ENCODE data around the gene FOXO1. TPM values are rescaled to one million over a fixed set of nuclear protein-coding genes. Genes with fewer than 3 reads are reported as not detected.

Gene FOXO1
- total RNA-seq, 1 donor from 2014 or later = 13.2 TPM

DNA sequence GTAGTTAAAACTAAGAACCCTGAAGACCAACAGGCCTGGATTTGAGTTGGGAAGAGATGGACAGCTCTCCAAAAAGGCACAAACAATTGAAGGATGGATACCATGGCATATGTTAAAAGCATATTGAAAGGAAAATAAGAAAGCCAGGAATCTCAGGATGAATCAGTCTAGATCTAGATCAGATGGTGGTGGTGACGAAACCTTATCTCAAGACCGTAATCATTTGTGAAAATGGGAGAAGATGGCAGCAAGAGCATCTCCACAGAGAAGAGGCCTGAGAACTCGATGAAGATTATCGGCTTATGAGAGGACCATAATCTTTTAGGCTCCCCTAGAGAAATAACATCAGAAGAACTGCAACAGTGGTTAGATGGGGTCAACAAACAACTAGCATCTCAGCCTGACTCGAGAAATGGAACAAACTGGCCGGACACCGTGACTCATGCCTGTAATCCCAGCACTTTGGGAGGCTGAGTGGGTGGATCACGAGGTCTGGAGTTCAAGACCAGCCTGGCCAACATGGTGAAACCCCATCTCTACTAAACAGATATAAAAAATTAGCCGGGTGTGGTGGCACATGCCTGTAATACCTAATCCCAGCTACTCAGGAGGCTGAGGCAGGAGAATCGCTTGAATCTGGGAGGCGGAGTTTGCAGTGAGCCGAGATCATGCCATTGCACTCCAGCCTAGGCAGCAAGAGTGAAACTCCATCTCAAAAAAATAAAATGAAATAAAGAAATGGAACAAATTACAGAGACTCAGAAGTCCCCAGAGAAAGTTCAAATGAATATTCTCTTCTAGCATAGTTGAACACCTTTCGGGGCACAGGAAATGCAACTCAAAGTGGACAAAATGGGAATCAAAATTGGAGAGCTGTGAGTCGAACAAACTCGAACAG, 47.6 kb downstream of the FOXO1 start:
- Histone ChIP-seq H3K4me3 (no peak overlapping the region), H3K4me1 (peaks cover 81% of the 10 kb centered on the region), H3K27ac (replicated peaks) (no peak overlapping the region), H3K27me3 (ENCODE audit: low read depth) (no peaks in the 10 kb centered on the region), H3K9me3 (replicated peaks) (no peaks in the 10 kb centered on the region), H3K36me3 (no peaks in the 10 kb centered on the region)
- DNase-seq = no peak
- no peak for TF ChIP-seq CTCF (IDR thresholded peaks at IDR 0.05; ENCODE audit: borderline replicate concordance)
- intact Hi-C loops (cut with micrococcal nuclease) = no loop called here

DNA sequence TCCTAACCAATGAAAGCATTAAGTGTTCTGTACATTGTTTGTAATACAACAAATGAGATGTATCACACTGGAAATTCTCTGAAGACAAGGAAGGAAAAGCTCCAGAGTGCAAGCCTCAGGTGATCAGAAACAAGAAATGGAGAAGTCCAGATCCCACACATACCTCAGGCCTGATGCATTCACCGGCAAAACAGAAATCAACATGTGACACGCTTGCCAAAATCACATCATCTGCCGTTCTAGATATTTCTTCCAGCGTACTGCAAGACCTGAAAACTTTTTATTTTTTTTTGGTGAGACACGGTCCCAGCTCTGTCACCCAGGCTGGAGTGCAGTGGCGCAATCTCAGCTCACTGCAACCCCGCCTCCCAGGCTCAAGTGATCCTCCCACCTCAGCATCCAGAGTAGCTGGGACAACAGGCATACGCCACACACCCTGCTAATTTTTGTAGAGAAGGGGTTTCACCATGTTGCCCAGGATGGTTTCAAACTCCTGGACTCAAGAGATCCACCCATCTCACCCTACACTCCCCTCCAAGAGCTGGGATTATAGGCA, 48.6 kb downstream of the FOXO1 start:
- no peak overlapping the region for H3K27ac ChIP-seq (replicated peaks)
- no peak for DNase-seq
- no peaks in the 10 kb centered on the region for H3K36me3 ChIP-seq
- H3K9me3 ChIP-seq (replicated peaks) = no peaks in the 10 kb centered on the region
- intact Hi-C loops (cut with micrococcal nuclease) = no loop called here
- peaks cover 81% of the 10 kb centered on the region for H3K4me1 ChIP-seq
- no peaks in the 10 kb centered on the region for H3K27me3 ChIP-seq (ENCODE audit: low read depth)
- H3K4me3 ChIP-seq = no peak overlapping the region
- TF ChIP-seq CTCF (IDR thresholded peaks at IDR 0.05; ENCODE audit: borderline replicate concordance) = no peak

DNA sequence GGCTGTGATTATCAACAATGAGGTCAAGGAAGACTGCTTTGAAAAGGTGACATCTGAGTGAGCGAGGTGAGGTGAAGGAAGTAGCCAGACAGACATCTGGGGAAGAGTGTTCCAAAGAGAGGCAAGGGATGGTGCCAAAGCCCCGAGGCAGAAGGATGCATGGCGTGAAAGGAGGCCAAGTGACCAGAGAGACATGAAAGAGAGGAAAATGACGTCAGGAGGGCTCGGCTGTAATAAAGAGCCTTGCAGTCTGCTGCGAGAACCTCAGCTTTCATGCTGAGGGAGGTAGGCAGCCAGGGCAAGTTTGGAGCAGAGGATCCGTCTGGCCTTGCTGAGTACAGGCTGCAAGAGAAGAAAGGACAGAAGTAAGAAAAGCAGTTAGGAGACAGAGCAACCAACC, 50.8 kb downstream of the FOXO1 start:
- no peak for TF ChIP-seq CTCF (IDR thresholded peaks at IDR 0.05; ENCODE audit: borderline replicate concordance)
- peak overlapping the region; percentile 71 for H3K27ac ChIP-seq (replicated peaks)
- H3K9me3 ChIP-seq (replicated peaks) = no peaks in the 10 kb centered on the region
- H3K27me3 ChIP-seq (ENCODE audit: low read depth) = no peaks in the 10 kb centered on the region
- peaks cover 97% of the 10 kb centered on the region for H3K4me1 ChIP-seq
- DNase-seq = no peak
- intact Hi-C loops (cut with micrococcal nuclease) = no loop called here
- H3K36me3 ChIP-seq = no peaks in the 10 kb centered on the region
- H3K4me3 ChIP-seq = no peak overlapping the region

DNA sequence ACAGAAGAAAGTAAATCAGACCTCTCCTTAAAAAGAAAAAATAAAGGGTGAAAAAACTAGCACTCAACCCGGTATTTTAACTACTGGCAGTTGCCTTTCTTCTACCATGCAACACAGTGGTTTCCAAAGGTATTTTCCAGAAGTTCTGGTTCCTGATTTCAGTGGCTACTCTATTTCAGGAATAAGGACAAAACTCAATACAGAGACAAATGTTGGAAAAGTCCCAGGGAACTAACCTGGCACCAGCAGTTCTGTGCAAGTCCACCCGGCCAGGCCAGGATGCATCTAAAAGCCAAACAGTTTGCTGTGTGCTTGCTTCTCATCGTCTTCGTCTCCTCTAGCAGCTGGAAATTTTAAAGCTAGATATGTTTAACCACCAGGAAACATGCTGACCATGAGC, 52.5 kb downstream of the FOXO1 start:
- H3K27me3 ChIP-seq (ENCODE audit: low read depth) = no peaks in the 10 kb centered on the region
- TF ChIP-seq CTCF (IDR thresholded peaks at IDR 0.05; ENCODE audit: borderline replicate concordance) = no peak
- intact Hi-C loops (cut with micrococcal nuclease) = no loop called here
- no peak overlapping the region for H3K4me3 ChIP-seq
- H3K36me3 ChIP-seq = no peaks in the 10 kb centered on the region
- peaks cover 97% of the 10 kb centered on the region for H3K4me1 ChIP-seq
- peak overlapping the region; percentile 71 for H3K27ac ChIP-seq (replicated peaks)
- H3K9me3 ChIP-seq (replicated peaks) = no peaks in the 10 kb centered on the region
- no peak for DNase-seq

DNA sequence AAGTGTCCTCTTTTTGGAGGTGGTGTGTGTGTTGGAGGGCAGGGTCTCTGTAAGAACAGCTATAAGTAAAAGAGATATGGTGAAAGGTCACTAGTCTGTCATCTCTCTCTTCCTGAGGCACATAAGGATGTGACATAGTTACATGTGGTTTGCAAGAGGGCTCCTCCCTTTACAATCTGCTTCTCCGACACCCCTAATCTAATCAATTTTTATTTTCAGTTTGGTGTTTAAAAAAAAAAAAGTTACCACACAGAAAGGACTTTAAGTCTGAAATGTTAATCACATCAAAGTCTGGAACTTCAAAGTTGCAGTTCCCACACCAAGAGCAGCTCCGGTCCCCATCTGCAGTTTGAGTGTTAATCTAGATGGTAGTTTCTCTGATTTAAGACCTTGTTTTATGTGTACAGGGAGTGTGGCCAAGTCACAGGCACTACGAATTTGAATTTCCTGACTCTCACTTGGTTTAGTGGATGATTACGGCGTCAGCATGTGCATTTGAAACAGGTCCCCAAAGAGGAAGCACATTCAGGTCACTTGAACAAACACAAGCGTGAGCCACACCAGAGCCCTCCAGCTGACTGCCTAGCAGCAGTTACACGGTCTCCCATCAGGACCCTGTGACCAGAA, 53.1 kb downstream of the FOXO1 start:
- TF ChIP-seq CTCF (IDR thresholded peaks at IDR 0.05; ENCODE audit: borderline replicate concordance) = no peak
- H3K4me3 ChIP-seq = no peak overlapping the region
- H3K27ac ChIP-seq (replicated peaks) = peak overlapping the region; percentile 71
- H3K4me1 ChIP-seq = peaks cover 92% of the 10 kb centered on the region
- no peaks in the 10 kb centered on the region for H3K36me3 ChIP-seq
- DNase-seq = no peak
- intact Hi-C loops (cut with micrococcal nuclease) = no loop called here
- no peaks in the 10 kb centered on the region for H3K27me3 ChIP-seq (ENCODE audit: low read depth)
- H3K9me3 ChIP-seq (replicated peaks) = no peaks in the 10 kb centered on the region
